Transverse colon (tissue), 3 donors: ENCODE measurements around the gene ELF2.

Experiments
- CTCF ChIP-seq, 5 experiments: fragments of 200-600 bp in 3 of 5; fragments of 450-650 bp in 2 of 5; sonication (generic) in 3 of 5; IDR thresholded peaks; 1 replicate in 2 of 5; 2 replicates in 3 of 5; pipeline ENCODE4 v1.5.1; 2016 to 2017; ENCODE audit warnings: antibody characterized with exemption in 5 of 5, inconsistent platforms in 3 of 5, mild to moderate bottlenecking in 2 of 5, moderate library complexity in 1 of 5
- POLR2A ChIP-seq: fragments of 450-650 bp; IDR thresholded peaks from one replicate; pipeline ENCODE4 v1.6.1; 2016; ENCODE audit warnings: antibody characterized with exemption, mild to moderate bottlenecking, moderate library complexity

DNA sequence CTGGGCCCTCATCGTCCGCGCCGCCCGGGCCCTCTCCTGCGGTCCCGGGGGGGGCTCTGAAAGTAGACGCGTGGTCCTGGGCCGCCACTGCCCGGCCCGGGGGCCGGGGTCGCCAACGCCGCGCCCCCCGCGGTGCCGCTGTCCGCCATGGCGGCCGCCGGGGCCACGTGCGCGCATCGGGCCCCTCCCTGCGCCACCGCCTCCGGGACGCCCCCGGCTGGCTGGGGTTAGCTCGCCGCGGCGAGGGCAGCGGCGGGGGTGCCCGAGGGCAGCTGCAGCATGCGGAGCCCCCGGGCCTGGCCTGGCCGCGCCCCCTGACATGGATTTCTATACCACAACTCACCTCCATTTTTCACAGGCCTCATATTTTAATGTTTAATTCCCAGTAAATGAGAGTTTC lies 61.8 kb downstream of the ELF2 start:
- no peak for TF ChIP-seq CTCF (IDR thresholded peaks at IDR 0.05)
- no peak for TF ChIP-seq POLR2A
